GM23248 (cell line): ENCODE data around the gene CHRNB1.

Source experiments
- EZH2 ChIP-seq: fragments of 200-600 bp; sonication (generic); IDR thresholded peaks from 2 replicates; pipeline ENCODE4 v1.6.1; 2018; ENCODE audit warnings: antibody characterized with exemption, mild to moderate bottlenecking; ENCODE audit not compliant: insufficient read depth, poor library complexity, severe bottlenecking
- EZH2phosphoT487 ChIP-seq: fragments of 200-600 bp; sonication (generic); IDR thresholded peaks from 2 replicates; pipeline ENCODE4 v1.6.1; 2018; ENCODE audit warnings: antibody characterized with exemption, moderate library complexity, mild to moderate bottlenecking, low read depth; ENCODE audit not compliant: insufficient read depth

- TF ChIP-seq EZH2 = no peak
- no peak for TF ChIP-seq EZH2phosphoT487
Observed at GRCh38 chr17:7475764-7476422, 31.0 kb downstream of the CHRNB1 start.
